Colonic mucosa (tissue), 4 donors: ENCODE measurements around the gene EDIL3. TPM values are rescaled to one million over a fixed set of nuclear protein-coding genes. Genes with fewer than 3 reads are reported as not detected.
A peak's percentile ranks its signal among the peaks of the same experiment; 100 is the strongest.

ENCODE experiments used
- DNase-seq: peaks from one replicate; pipeline ENCODE4 v3.0.0-alpha.2; 2020
- H3K27ac ChIP-seq: fragments of 200-600 bp; one replicate; pipeline ENCODE4 v1.8.0; 2021
- H3K27me3 ChIP-seq: fragments of 200-600 bp; one replicate; pipeline ENCODE4 v1.8.0; 2021
- H3K36me3 ChIP-seq: fragments of 200-600 bp; one replicate; pipeline ENCODE4 v1.8.0; 2021
- H3K4me1 ChIP-seq: fragments of 200-600 bp; one replicate; pipeline ENCODE4 v1.8.0; 2021; ENCODE audit warnings: mild to moderate bottlenecking
- H3K4me3 ChIP-seq: fragments of 200-600 bp; one replicate; pipeline ENCODE4 v1.8.0; 2021
- H3K9ac ChIP-seq, 2 donors: one replicate each; pipeline ENCODE4 v1.7.0; 2013; ENCODE audit warnings: control low read depth in 2 of 2, low read depth in 2 of 2, low read length in 2 of 2
- H3K9me3 ChIP-seq: fragments of 200-600 bp; one replicate; pipeline ENCODE4 v1.8.0; 2021
- CTCF ChIP-seq: fragments of 200-600 bp; IDR thresholded peaks from one replicate; pipeline ENCODE4 v1.8.0; 2022; ENCODE audit warnings: antibody characterized with exemption, mild to moderate bottlenecking
- intact Hi-C: fragments of 100-400 bp; cut with DNase I; formaldehyde crosslinking; loops from one replicate; pipeline ENCODE4 v1.14.1; 2022
- total RNA-seq, 2 donors: library from RNA; stranded (reverse); fragmentation: NEBNext Ultra II Directional in 1 of 2; extraction: Animal tissue kit (Norgen Biotek cat#: 25700) in 1 of 2; gene quantifications; one replicate each; pipeline ENCODE4 v1.2.1, GENCODE V29; 2021
- donor health status: healthy.
- donor health status: DM: no; HTN: no; CAD: no.
- donor health status: DM: no; HTN: no; CAD: no.

Gene EDIL3
- total RNA-seq, 2 donors from 2014 or later: 23.6 to 27.5 TPM

GRCh38 chr5:84274585-84275468, 109.9 kb downstream of the EDIL3 start:
- Histone ChIP-seq H3K9ac (no peak overlapping the region), H3K27me3 (no peaks in the 10 kb centered on the region), H3K4me1 (no peaks in the 10 kb centered on the region), H3K27ac (no peak overlapping the region), H3K9me3 (no peaks in the 10 kb centered on the region), H3K36me3 (no peaks in the 10 kb centered on the region), H3K4me3 (no peak overlapping the region)
- peak; percentile 20 for TF ChIP-seq CTCF
- DNase-seq: peak; percentile 59
- intact Hi-C loops: loop anchor here (5.0 kb wide), 1 partner anchor 167 kb away; no protein-coding TSS in a partner anchor

GRCh38 chr5:84273517-84273883, 111.2 kb downstream of the EDIL3 start:
- Histone ChIP-seq H3K4me1 (no peaks in the 10 kb centered on the region), H3K27ac (no peak overlapping the region), H3K27me3 (no peaks in the 10 kb centered on the region), H3K9ac (no peak overlapping the region), H3K9me3 (no peaks in the 10 kb centered on the region), H3K4me3 (no peak overlapping the region), H3K36me3 (no peaks in the 10 kb centered on the region)
- no peak for DNase-seq
- intact Hi-C loops: no loop called here
- no peak for TF ChIP-seq CTCF

- H3K36me3 ChIP-seq: no peaks in the 10 kb centered on the region
- no peaks in the 10 kb centered on the region for H3K9me3 ChIP-seq
- DNase-seq: no peak
- intact Hi-C loops: no loop called here
- no peak overlapping the region for H3K27ac ChIP-seq
- no peak overlapping the region for H3K9ac ChIP-seq
- H3K4me1 ChIP-seq: no peaks in the 10 kb centered on the region
- no peaks in the 10 kb centered on the region for H3K27me3 ChIP-seq
- no peak for TF ChIP-seq CTCF
- H3K4me3 ChIP-seq: no peak overlapping the region
These were observed 111.7 kb downstream of the EDIL3 start for GRCh38 chr5:84272771-84273516.

GRCh38 chr5:84265739-84266550, 118.7 kb downstream of the EDIL3 start:
- Histone ChIP-seq H3K9me3 (no peaks in the 10 kb centered on the region), H3K27ac (no peak overlapping the region), H3K27me3 (no peaks in the 10 kb centered on the region), H3K36me3 (no peaks in the 10 kb centered on the region), H3K4me1 (no peaks in the 10 kb centered on the region), H3K9ac (no peak overlapping the region), H3K4me3 (no peak overlapping the region)
- DNase-seq: no peak
- no peak for TF ChIP-seq CTCF
- intact Hi-C loops: no loop called here

- Histone ChIP-seq H3K9ac (no peak overlapping the region), H3K4me1 (no peaks in the 10 kb centered on the region), H3K9me3 (no peaks in the 10 kb centered on the region), H3K27me3 (no peaks in the 10 kb centered on the region), H3K4me3 (no peak overlapping the region), H3K36me3 (no peaks in the 10 kb centered on the region), H3K27ac (no peak overlapping the region)
- intact Hi-C loops: no loop called here
- no peak for TF ChIP-seq CTCF
- no peak for DNase-seq
These were observed 119.5 kb downstream of the EDIL3 start for GRCh38 chr5:84265130-84265529.
